ENCODE measurements around the gene SCNN1A. TPM values are rescaled to one million over a fixed set of nuclear protein-coding genes. Genes with fewer than 3 reads are reported as not detected.

The SCNN1A gene
- total RNA-seq, 1 experiment from 2014 or later, result 0.07 TPM

Other genes with a start within 250 kb of the SCNN1A start
- gene CD9, start 175.2 kb downstream of the SCNN1A start, total RNA-seq (2014; rRNA removed; shearing (Covaris generic)), result 107 and 128 TPM in 2 replicates
- not detected in 2 replicates for gene PLEKHG6, start 64.9 kb downstream of the SCNN1A start, total RNA-seq (2014; rRNA removed; shearing (Covaris generic))
- gene TNFRSF1A, start 33.5 kb downstream of the SCNN1A start, total RNA-seq (2014; rRNA removed; shearing (Covaris generic)), result 121 and 172 TPM in 2 replicates
- not detected in 2 replicates for gene LTBR, start 8.6 kb upstream of the SCNN1A start, total RNA-seq (2014; rRNA removed; shearing (Covaris generic))
- not detected in 2 replicates for gene CD27, start 69.4 kb upstream of the SCNN1A start, total RNA-seq (2014; rRNA removed; shearing (Covaris generic))
- gene TAPBPL, start 76.5 kb upstream of the SCNN1A start, total RNA-seq (2014; rRNA removed; shearing (Covaris generic)), result 2.6 and 3.4 TPM in 2 replicates
- 0.33 and 3.2 TPM in 2 replicates for gene VAMP1, start 95.1 kb upstream of the SCNN1A start, total RNA-seq (2014; rRNA removed; shearing (Covaris generic))
- 116 and 166 TPM in 2 replicates for gene MRPL51, start 117.7 kb upstream of the SCNN1A start, total RNA-seq (2014; rRNA removed; shearing (Covaris generic))
- gene NCAPD2, start 118.5 kb upstream of the SCNN1A start, total RNA-seq (2014; rRNA removed; shearing (Covaris generic)), result 46.2 and 60.2 TPM in 2 replicates
- 3,748 and 4,015 TPM in 2 replicates for gene GAPDH, start 159.0 kb upstream of the SCNN1A start, total RNA-seq (2014; rRNA removed; shearing (Covaris generic))
- 2.1 TPM in 2 replicates for gene IFFO1, start 180.5 kb upstream of the SCNN1A start, total RNA-seq (2014; rRNA removed; shearing (Covaris generic))
- gene NOP2, start 192.7 kb upstream of the SCNN1A start, total RNA-seq (2014; rRNA removed; shearing (Covaris generic)), result 53.9 and 59.8 TPM in 2 replicates
- gene CHD4, start 231.8 kb upstream of the SCNN1A start, total RNA-seq (2014; rRNA removed; shearing (Covaris generic)), result 164 and 201 TPM in 2 replicates

All from A172 (cell line).